HG03095 (cell line): ENCODE measurements around the gene SLC27A2.

ENCODE experiments used
- ATAC-seq: cut with Tn5 transposase; IDR thresholded peaks from one replicate; pipeline ENCODE4 v1.9.1; 2021; ENCODE audit warnings: moderate library complexity; ENCODE audit not compliant: unreplicated experiment

SLC27A2 gene

DNA sequence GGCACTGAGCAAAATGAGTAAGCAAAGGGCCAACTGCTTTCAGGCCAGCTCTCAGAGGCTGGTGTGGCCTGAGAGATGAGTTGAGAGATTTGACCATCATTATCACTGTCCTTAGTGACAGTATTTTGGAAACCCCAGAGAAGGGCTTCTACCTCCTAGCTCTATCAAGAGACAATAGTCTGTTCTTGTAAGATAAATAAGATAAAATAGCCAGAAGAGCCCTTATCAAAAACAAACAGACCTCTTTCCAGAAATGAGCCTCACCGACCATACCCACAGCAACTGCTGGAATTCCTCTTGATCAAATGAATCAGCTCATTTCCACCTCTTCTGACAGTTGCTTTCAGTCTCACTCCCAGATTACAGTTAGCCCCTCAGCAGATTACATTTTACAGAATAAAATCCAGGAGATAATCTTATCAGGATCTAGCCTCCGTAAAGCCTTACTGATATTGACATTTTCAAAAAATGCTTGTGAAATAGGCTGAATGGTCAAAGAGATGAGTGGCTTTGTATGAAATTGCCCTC lies 79.0 kb downstream of the SLC27A2 start:
- ATAC-seq, result no peak

DNA sequence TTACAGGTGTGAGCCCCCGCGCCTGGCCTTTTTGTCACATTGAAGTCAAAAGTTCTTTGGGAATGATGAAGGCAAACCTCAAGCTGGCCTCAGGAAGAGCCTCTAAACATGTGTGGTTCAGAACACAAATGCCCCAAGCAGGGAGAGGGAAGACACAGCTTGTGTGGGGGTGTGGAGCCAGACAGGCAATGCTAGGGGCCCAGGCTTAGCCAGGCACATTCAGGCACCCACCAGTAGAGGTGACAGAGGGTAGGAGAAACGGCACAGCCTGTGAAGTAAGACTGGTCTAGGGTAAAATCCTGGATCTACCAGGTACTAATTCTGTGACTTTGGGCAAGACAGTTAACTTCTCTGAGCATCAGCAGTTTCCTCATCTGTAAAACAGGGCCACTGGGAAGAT lies 80.0 kb downstream of the SLC27A2 start:
- ATAC-seq, result no peak

DNA sequence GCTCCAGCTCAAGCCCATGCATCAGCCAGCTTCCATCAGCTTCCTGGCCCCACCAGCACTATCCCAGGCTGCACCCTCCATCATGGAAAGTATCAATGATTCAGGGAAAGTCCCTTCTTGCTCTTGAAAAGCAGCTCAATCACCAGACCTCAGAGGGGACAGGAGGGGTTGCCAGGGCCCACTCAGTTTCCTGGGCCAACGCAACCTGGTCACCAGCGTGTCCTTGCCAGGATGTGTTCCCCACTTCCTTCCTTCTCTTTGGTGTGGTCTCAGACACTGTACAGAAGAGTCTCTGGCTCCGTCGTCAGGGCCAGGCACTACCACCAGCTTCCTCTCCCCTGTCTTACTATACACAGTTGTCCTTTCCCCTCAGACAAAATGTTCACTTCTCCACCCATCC lies 80.5 kb downstream of the SLC27A2 start:
- no peak for ATAC-seq

DNA sequence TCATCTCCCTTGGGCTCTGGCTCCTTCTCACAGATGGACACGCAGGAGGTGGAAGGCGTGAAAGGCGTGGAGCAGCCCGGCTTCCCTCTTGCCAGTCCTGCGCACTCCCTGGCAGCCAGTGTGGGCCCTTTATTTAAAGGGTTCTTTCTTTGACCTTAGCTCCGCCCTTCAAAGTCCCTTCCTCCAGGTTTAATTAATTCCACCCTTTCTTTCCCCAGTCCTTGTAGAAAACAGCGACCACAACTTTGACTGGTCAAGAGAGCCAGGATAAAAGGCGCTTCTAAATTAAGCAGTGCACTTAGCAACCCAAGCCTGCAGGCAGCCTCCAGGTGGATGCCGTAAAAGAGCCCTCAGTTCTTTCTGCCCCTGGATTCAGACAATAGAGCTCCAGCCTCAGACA lies 83.6 kb downstream of the SLC27A2 start, which contains the start of gene HDC:
TSS of gene HDC (minus strand) at position 107 of the 400 bp plus-strand sequence. CDS start at position 4, 103 bp downstream.
- ATAC-seq, result no peak

DNA sequence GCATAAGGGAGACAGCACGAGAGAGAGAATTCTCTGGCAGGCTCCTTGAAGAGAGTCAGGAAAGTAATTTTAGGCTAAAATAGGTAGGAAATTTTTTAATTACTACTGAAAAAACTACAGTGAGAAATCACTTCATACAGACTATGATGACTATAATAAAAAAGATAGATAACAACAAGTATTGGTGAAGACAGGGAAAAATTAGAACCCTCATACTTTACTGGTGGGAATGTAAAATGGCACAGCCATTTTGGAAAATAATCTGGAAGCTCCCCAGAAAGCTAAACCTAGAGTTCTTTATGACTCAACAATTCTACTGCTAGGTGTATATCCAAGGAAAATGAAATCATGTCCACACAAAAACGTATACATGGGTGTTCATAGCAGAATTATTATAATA lies 85.6 kb downstream of the SLC27A2 start:
- no peak for ATAC-seq

DNA sequence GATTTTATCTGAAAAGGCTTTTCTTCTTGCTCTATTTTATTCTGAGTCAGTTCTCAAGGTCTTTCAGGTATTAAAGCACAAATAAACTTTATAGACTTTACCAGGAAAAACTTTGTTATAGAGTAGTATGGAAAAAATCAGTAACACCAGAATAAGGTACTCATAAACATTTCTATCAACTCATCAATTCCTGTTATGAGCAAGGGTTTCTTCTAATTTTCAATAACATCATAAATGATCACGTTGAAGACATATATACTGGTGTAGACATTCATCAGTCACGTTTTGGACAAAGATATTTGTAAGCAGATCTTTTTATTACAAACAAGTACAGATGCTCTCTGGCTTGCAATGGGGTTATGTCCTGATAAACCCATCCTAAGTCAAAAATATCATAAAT lies 93.1 kb downstream of the SLC27A2 start:
- no peak for ATAC-seq

DNA sequence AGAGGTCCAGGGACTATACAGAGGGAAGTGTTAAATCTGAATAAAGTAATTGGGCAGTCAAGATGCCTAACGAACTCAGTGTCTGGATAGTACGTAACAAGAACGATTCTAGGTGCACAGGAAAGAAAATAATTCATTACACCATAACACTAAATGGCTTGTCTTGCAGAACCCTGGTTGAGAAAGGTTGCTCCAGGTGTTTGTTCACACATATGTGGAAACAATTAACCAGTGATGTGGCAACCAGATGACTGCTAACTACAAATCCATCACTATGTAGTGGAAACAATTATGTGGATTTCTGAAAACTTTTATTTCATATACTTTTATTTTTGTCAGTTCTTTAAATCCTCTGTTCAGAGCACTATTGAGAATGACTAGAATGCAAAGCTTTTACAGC lies 93.9 kb downstream of the SLC27A2 start:
- ATAC-seq, result no peak

DNA sequence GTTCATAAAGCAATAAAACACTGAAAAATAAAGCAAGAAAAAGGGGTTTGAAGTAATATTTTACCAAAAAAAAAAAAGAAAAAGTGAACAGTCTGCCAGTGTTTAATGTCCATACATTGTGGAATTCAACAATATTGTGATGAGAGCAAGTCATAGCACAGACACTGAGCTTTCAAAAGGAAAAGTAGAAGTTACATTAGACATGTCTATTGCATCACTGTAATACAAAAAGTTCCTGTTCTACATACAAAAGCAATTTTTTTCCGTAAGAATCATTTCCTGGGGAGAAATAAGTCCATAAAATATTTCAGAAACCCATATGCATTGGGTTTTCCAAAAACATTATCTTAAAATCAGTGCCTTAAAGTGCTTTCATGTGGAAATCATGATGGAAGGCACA lies 95.4 kb downstream of the SLC27A2 start:
- no peak for ATAC-seq

DNA sequence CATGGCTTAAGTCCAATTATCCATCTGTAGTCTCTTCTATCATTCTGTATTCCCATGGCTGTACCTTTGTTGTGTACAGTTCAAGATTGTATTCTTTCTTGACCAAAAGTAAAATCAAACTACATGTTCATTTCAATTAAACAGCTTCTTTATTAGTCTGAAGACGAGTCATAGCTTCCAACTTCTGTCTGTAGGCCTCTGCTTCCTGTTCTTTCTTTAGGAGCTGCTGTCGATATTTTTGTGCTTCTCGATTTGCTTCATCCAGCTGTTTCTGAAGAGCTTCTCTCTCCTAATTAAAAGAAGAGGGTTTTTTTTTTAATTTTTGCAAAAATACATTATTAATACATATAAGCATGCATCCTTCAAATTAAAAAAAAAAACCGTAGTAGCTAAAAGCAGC lies 96.5 kb downstream of the SLC27A2 start:
- no peak for ATAC-seq

DNA sequence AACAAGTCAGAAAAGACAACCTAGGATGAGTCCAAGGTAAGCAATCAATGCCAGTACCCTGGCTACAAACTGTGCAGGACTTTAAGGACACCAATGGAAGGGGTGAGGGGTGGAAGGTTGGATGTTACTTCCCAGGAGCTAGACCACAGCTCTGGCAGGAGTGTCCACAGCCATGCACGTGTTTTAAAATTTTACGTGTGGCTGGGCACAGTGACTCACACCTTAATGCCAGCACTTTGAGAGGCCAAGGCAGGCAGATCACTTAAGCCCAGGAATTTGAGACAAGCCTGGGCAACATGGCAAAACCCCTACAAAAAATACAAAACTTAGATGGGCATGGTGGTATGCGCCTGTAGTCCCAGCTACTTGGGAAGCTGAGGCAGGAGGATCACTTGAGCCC lies 98.3 kb downstream of the SLC27A2 start:
- ATAC-seq, result no peak

DNA sequence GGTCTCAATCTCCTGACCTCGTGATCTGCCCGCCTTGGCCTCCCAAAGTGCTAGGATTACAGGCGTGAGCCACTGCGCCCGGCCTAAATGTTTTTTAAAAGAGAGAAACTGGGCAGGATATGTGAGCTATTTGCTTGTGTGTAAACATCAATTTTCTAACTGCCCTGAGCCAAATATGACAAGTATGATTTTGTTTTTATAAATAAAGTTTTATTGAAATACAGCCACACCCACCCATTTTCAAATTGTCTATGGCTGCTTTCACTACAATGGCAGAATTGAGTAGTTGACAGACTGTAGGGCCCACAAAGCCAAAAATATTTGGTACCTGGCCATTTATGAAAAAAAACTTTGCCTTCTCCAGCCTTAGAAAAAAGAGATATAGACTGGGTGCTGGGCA lies 99.4 kb downstream of the SLC27A2 start:
- ATAC-seq, result no peak
